ENCODE measurements around the gene PSMA7. TPM values are rescaled to one million over a fixed set of nuclear protein-coding genes. Genes with fewer than 3 reads are reported as not detected.
A peak's percentile ranks its signal among the peaks of the same experiment; 100 is the strongest.

Gene PSMA7
- total and polyA plus RNA-seq, 2 of the 8 experiments (the other 6 are each of a cell fraction or from before 2014, with no cell fraction given), result 361 to 648 TPM

DNA sequence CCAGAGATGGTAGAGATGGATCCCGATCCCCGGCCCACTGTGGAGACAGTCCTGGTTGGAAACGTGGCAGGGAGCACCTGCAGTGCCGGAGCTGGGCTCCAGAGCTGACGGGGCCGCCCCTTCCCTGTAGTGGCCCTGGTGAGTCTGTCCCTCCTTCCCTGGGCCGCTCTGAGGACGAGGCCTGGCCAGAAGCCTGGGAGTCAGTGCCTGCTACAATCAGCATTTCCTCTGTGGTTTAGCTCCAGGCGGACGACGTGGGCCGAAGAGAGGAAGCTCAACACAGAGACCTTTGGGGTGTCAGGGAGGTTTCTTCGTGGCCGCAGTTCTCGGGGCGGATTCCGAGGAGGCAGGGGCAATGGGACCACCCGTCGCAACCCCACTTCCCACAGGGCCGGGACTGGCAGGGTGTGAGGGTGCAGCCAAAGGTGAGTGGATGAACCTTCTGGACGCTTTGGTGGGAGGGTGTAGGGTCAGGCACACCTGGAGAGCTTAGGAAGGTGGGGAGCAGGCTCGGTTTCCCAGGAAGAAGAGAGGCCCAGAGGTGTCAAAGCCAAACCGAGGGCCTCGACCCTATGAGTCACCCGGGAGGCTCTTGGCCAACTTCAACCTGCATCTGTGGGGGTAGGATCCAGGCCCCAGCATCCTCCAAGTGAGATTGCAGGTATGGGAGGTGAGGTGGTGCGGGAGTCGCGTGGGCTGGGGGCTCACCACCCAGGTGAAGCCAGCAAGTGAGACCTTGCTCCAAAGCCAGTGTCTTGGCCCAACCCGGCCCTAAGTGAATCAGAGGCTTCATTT lies 9.9 kb downstream of the PSMA7 start:
- no peak overlapping the region for H3K14ac ChIP-seq (ENCODE audit: insufficient read length)
- DNase-seq (ENCODE audit: low read depth in 1 of 2, low spot score in 2 of 2), result no peak
- H4K8ac ChIP-seq (ENCODE audit: extremely low read depth, insufficient read depth, low read length), result peak overlapping the region; percentile 26; the same call in 1 of the 2 replicates
- H3K4me1 ChIP-seq (replicated peaks in 1 of 4; ENCODE audit: control insufficient read depth in 3 of 4, insufficient read depth in 4 of 4, low read length in 3 of 4), result no peaks in the 10 kb centered on the region
- TF ChIP-seq CEBPB (IDR thresholded peaks at IDR 0.05; ENCODE audit: low read depth, low read length) (no peak), NANOG (IDR thresholded peaks at IDR 0.05; ENCODE audit: insufficient read depth, low read depth, low read length, poor library complexity, severe bottlenecking) (no peak), CBX8 (IDR thresholded peaks at IDR 0.05; ENCODE audit: borderline replicate concordance, low read depth, low read length) (no peak), FOSL1 (IDR thresholded peaks at IDR 0.05; ENCODE audit: insufficient read depth, low read depth, low read length) (no peak), SP1 (IDR thresholded peaks at IDR 0.05; ENCODE audit: low read depth, low read length) (no peak), POLR2A (IDR thresholded peaks at IDR 0.05; ENCODE audit: control extremely low read depth in 1 of 2, low read depth in 2 of 2, low read length in 2 of 2) (no peak), ZNF274 (IDR thresholded peaks at IDR 0.05; ENCODE audit: borderline replicate concordance, extremely low read depth, low read length) (no peak), SIX5 (IDR thresholded peaks at IDR 0.05; ENCODE audit: low read depth, low read length) (no peak), JUN (IDR thresholded peaks at IDR 0.05; ENCODE audit: low read depth, low read length) (no peak), GABPA (IDR thresholded peaks at IDR 0.05; ENCODE audit: borderline replicate concordance, insufficient read depth, low read length) (no peak)
- TF ChIP-seq, protein P1, sequence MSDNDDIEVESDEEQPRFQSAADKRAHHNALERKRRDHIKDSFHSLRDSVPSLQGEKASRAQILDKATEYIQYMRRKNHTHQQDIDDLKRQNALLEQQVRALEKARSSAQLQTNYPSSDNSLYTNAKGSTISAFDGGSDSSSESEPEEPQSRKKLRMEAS (IDR thresholded peaks at IDR 0.05), result no peak
- no peak overlapping the region for H2BK5ac ChIP-seq (ENCODE audit: low read depth, low read length)
- H3K79me1 ChIP-seq (ENCODE audit: low read depth, low read length), result no peaks in the 10 kb centered on the region; the same call in none of the 2 replicates
- H3K27me3 ChIP-seq (replicated peaks in 1 of 4; ENCODE audit: control insufficient read depth in 3 of 4, extremely low read depth in 1 of 4, insufficient read depth in 3 of 4, low read length in 3 of 4), result no peaks in the 10 kb centered on the region
- H2BK12ac ChIP-seq (ENCODE audit: low read depth, low read length), result no peak overlapping the region
- no peak overlapping the region for H2BK120ac ChIP-seq (replicated peaks; ENCODE audit: low read depth, low read length)
- H3K36me3 ChIP-seq (ENCODE audit: control insufficient read depth in 2 of 4, insufficient read depth in 4 of 4, low read length in 3 of 4), result peaks cover 50 to 98% (median 80%) of the 10 kb centered on the region in 4 experiments
- H3K79me2 ChIP-seq (ENCODE audit: control insufficient read depth in 1 of 2, insufficient read depth in 2 of 2, low read length in 2 of 2), result peaks cover 0 to 9% of the 10 kb centered on the region in 2 experiments; a peak in 1 of 4 replicates
- H4K5ac ChIP-seq (ENCODE audit: insufficient read length, low read depth, low read length), result no peak overlapping the region
- WGBS, 2 experiments (ENCODE audit: extremely low coverage in 1 of 2, insufficient coverage in 1 of 2, insufficient read length in 1 of 2, insufficient replicate concordance in 2 of 2, low coverage in 1 of 2, low lambda C conversion rate in 2 of 2, missing lambda C conversion rate in 1 of 2), result 89% methylated on average over 28 of the region's 29 CpGs; no CpG with 5 or more reads in 1 of the 2 experiments
- no peak overlapping the region for H3K18ac ChIP-seq (ENCODE audit: extremely low read depth, low read length)
- no peak overlapping the region for H3K23ac ChIP-seq (ENCODE audit: insufficient read length)
- peaks cover 25 to 53% of the 10 kb centered on the region in 2 experiments for H4K20me1 ChIP-seq (replicated peaks in 1 of 2; ENCODE audit: control insufficient read depth in 1 of 2, insufficient read depth in 2 of 2, low read length in 2 of 2)
- H2BK15ac ChIP-seq (ENCODE audit: low read length), result no peak overlapping the region
- no peak overlapping the region for H3K4me3 ChIP-seq (ENCODE audit: extremely low read depth in 1 of 4, insufficient read depth in 2 of 4, low read depth in 3 of 4, low read length in 4 of 4)
- H2BK20ac ChIP-seq (ENCODE audit: low read length), result no peak overlapping the region
- H3K56ac ChIP-seq (replicated peaks; ENCODE audit: insufficient read length, low read depth, low read length), result no peak overlapping the region
- H3K4me2 ChIP-seq (ENCODE audit: insufficient read depth in 1 of 2, low read depth in 2 of 2, low read length in 2 of 2), result no peak overlapping the region
- H3K4ac ChIP-seq (replicated peaks; ENCODE audit: insufficient read length, low read depth, low read length), result no peak overlapping the region
- POLR2A ChIA-PET (ENCODE audit: partially characterized antibody), result interaction anchor here (0.6 to 5.2 kb wide), 12 partner anchors 8 to 150 kb away, joined by 3 to 61 read pairs (median 4); partner anchors contain the start of genes LSM14B, PSMA7, SS18L1 and TAF4
- FAIRE-seq, result no peak
- no peaks in the 10 kb centered on the region for H3K23me2 ChIP-seq (ENCODE audit: low read depth, low read length)
- H3K9ac ChIP-seq (replicated peaks in 1 of 4; ENCODE audit: extremely low read depth in 1 of 4, low read depth in 3 of 4, low read length in 3 of 4), result no peak overlapping the region
- no peak overlapping the region for H2AFZ ChIP-seq (ENCODE audit: low read length)
- H2AK5ac ChIP-seq (ENCODE audit: low read depth, low read length), result no peak overlapping the region
- H3K27ac ChIP-seq (ENCODE audit: low read depth, low read length), result no peak overlapping the region
- no peak overlapping the region for H4K91ac ChIP-seq (replicated peaks; ENCODE audit: insufficient read length, low read length)
- H3K9me3 ChIP-seq (ENCODE audit: insufficient read depth in 2 of 2, low read depth in 1 of 2, low read length in 1 of 2), result no peaks in the 10 kb centered on the region
- CTCF ChIA-PET (ENCODE audit: partially characterized antibody), result interaction anchor here (0.9 to 4.4 kb wide), 8 partner anchors 9 to 235 kb away, joined by 3 to 27 read pairs (median 6); no protein-coding TSS in a partner anchor
